ENCODE results near the gene JMJD1C.

DNA sequence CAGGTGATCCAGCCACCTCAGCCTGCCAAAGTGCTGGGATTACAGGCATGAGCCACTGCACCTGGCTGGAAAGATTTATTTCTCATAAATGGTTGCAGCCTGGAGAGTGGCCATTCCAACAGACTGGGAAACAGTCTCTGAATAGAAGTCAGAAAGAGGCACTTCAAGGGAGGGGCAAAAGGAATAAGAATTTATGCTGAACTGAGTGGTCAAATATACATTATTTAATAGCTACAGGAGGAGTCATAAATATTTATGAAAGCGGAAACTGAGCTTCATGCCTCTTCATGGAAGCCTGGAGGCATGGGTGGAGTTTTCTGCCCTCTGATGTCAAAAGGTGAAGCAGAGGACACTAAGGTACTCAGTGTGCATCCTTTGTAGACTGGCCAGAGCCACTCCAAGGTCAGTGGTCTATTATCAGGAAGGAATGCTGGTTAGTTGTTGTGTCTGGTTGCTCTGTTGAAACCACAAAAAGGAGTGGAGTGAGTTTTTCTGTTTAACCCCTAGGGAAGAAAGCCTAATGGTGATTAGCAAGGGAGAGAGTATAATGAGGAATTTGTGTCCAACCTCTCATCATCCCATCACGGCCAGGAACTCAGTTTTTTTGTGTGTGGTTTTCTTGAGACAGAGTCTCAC lies 341.9 kb downstream of the JMJD1C start:
- TF ChIP-seq POLR2A (IDR thresholded peaks at IDR 0.05) (no peak), CTCF (IDR thresholded peaks at IDR 0.05) (no peak)
